ENCODE results near the gene TAF5.

The TAF5 gene

DNA sequence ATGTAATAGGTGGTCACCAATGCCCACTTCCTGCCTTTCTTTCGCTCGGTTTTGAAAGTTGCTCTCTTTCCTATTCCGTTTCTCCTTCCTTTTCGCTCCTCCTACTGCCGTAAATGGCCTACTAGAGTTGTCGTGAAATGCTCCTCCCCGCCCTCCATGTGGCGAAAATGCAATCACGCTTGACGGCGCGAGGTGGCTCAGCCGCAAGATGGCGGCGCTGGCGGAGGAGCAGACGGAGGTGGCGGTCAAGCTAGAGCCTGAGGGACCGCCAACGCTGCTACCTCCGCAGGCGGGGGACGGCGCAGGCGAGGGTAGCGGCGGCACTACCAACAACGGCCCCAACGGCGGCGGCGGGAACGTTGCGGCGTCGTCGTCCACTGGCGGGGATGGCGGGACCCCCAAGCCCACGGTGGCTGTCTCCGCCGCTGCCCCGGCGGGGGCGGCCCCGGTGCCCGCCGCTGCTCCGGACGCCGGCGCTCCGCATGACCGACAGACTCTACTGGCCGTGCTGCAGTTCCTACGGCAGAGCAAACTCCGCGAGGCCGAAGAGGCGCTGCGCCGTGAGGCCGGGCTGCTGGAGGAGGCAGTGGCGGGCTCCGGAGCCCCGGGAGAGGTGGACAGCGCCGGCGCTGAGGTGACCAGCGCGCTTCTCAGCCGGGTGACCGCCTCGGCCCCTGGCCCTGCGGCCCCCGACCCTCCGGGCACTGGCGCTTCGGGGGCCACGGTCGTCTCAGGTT lies at the start of gene TAF5:
TSS of gene TAF5 (plus strand) at position 195 of the 737 bp plus-strand sequence. CDS start at position 209, 14 bp downstream.
- TF ChIP-seq GATA3 (IDR thresholded peaks at IDR 0.05; ENCODE audit: low read depth, low read length) = no peak
- no peak for TF ChIP-seq GATA2 (IDR thresholded peaks at IDR 0.05; ENCODE audit: low read depth, low read length)

GRCh38 chr10:103327906-103328305 lies 39.9 kb upstream of the TAF5 start:
- TF ChIP-seq GATA2 (IDR thresholded peaks at IDR 0.05; ENCODE audit: low read depth, low read length) = no peak
- TF ChIP-seq GATA3 (IDR thresholded peaks at IDR 0.05; ENCODE audit: low read depth, low read length) = no peak

DNA sequence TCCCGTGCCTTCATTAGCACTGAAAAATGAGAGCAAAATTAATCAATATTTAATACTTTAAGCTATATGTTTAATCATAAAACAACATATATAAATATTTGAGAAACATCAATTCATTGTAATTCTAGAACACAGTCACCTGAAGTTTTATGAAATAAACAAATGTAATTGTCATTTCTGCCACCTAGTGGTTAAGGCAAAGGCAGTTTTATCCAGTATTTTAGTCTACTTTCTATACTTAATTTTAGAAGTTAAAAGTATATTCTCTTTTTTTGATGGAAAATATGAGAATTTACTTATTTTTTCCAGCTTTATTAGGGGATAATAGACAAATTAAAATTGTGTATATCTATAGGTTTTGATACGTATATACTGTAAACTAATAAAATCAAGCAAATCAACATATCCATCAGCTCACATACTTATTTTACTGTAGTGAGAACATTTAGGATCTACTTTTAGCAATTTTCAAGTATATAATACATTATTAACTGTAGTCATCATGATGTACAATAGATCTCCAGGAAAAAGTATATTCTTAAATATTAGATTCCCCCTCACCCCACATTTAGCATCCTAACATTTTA lies 33.7 kb upstream of the TAF5 start:
- no peak for TF ChIP-seq GATA3 (IDR thresholded peaks at IDR 0.05; ENCODE audit: low read depth, low read length)
- no peak for TF ChIP-seq GATA2 (IDR thresholded peaks at IDR 0.05; ENCODE audit: low read depth, low read length)

DNA sequence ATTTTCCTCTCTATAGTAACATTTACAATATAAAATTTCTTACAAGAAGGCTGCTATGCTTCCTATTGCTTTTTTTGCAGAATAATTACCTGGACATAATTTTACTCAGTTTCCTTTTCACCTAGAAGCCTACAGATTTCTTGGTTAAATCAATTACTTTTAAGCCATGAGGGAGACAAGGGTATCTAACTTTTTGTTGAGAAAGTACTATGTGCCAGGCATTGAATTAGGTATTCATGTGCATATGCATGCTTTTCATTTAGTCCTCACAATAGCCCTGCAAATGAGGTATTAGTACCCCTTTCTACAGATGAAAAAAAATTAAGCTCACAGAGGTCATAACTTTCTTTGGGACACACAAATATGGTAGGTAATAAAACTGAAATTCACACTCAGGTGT lies 33.2 kb upstream of the TAF5 start:
- TF ChIP-seq GATA2 (IDR thresholded peaks at IDR 0.05; ENCODE audit: low read depth, low read length) = no peak
- TF ChIP-seq GATA3 (IDR thresholded peaks at IDR 0.05; ENCODE audit: low read depth, low read length) = no peak

DNA sequence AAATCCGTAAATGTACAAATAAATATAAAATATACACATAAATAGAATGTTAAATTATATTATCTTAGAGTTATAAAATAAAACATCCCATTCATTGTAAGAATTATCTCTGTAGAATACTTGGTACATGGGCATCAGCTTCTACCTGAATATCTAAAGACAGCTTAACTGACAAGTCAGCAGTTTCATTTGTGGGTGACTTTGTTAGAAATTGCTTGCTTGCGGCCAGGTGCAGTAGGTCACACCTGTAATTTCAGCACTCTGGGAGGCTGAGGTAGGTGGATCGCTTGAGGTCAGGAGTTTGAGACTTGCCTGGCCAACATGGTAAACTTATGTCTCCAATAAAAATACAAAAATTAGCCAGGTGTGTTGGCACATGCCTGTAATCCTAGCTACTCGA lies 31.4 kb upstream of the TAF5 start:
- no peak for TF ChIP-seq GATA2 (IDR thresholded peaks at IDR 0.05; ENCODE audit: low read depth, low read length)
- no peak for TF ChIP-seq GATA3 (IDR thresholded peaks at IDR 0.05; ENCODE audit: low read depth, low read length)

GRCh38 chr10:103350175-103350516 lies 17.6 kb upstream of the TAF5 start:
- TF ChIP-seq GATA2 (IDR thresholded peaks at IDR 0.05; ENCODE audit: low read depth, low read length) = no peak
- no peak for TF ChIP-seq GATA3 (IDR thresholded peaks at IDR 0.05; ENCODE audit: low read depth, low read length)

DNA sequence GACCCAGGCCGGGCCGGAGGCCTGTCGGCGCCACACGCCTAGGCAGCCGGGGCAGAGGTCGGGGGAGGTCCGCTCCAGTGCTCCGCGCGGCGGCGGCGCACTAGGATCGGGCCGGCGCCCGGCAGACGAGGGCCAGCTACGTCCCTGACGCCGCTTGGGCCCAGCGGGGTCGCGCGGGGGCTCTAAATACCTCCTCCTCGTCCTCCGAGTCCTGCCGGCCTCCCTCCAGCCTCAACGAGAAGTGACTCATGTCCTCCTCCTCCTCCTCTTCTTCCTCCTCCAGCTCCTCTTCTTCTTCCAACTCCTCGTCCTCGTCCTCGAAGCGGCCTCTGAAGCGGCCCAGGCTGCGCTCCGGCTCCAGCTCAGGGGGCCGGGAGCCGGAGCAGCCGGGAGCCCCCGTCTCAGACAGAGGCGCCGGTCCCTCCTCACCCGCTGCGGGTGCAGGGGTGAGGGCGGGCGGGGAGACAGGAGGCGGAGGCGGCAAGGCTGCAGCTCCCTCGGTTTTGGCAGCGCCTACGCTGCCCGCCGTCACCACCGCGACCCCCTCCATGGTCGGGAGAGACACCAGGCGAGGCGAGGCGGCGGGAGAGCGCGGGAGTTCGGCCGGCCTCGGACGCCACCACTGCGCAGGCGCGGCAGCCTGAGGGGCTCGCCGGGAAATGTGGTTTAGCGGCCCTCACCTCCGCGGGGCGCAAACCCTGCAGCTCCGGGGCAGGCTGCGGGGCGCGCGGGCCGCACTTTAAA lies 17.1 kb upstream of the TAF5 start, which contains the start of gene PCGF6:
TSS of gene PCGF6 (minus strand) at position 624 of the 744 bp plus-strand sequence. CDS start at position 550, 74 bp downstream.
- TF ChIP-seq GATA3 (IDR thresholded peaks at IDR 0.05; ENCODE audit: low read depth, low read length) (no peak), GATA2 (IDR thresholded peaks at IDR 0.05; ENCODE audit: low read depth, low read length) (no peak)

GRCh38 chr10:103353281-103353680 lies 14.5 kb upstream of the TAF5 start:
- TF ChIP-seq GATA2 (IDR thresholded peaks at IDR 0.05; ENCODE audit: low read depth, low read length) (no peak), GATA3 (IDR thresholded peaks at IDR 0.05; ENCODE audit: low read depth, low read length) (no peak)

GRCh38 chr10:103355906-103356599 lies 11.7 kb upstream of the TAF5 start:
- no peak for TF ChIP-seq GATA3 (IDR thresholded peaks at IDR 0.05; ENCODE audit: low read depth, low read length)
- TF ChIP-seq GATA2 (IDR thresholded peaks at IDR 0.05; ENCODE audit: low read depth, low read length) = no peak

- TF ChIP-seq GATA2 (IDR thresholded peaks at IDR 0.05; ENCODE audit: low read depth, low read length) (no peak), GATA3 (IDR thresholded peaks at IDR 0.05; ENCODE audit: low read depth, low read length) (no peak)
Measured at GRCh38 chr10:103367379-103367781, 396 bp upstream of the TAF5 start.

- no peak for TF ChIP-seq GATA2 (IDR thresholded peaks at IDR 0.05; ENCODE audit: low read depth, low read length)
- TF ChIP-seq GATA3 (IDR thresholded peaks at IDR 0.05; ENCODE audit: low read depth, low read length) = no peak
Measured at GRCh38 chr10:103373544-103373943, 5.8 kb downstream of the TAF5 start.

- TF ChIP-seq GATA2 (IDR thresholded peaks at IDR 0.05; ENCODE audit: low read depth, low read length) (no peak), GATA3 (IDR thresholded peaks at IDR 0.05; ENCODE audit: low read depth, low read length) (no peak)
Measured at GRCh38 chr10:103374263-103374662, 6.5 kb downstream of the TAF5 start.

GRCh38 chr10:103382769-103383168 lies 15.0 kb downstream of the TAF5 start:
- no peak for TF ChIP-seq GATA2 (IDR thresholded peaks at IDR 0.05; ENCODE audit: low read depth, low read length)
- no peak for TF ChIP-seq GATA3 (IDR thresholded peaks at IDR 0.05; ENCODE audit: low read depth, low read length)

- no peak for TF ChIP-seq GATA3 (IDR thresholded peaks at IDR 0.05; ENCODE audit: low read depth, low read length)
- TF ChIP-seq GATA2 (IDR thresholded peaks at IDR 0.05; ENCODE audit: low read depth, low read length) = no peak
Measured at GRCh38 chr10:103394180-103394579, 26.4 kb downstream of the TAF5 start.
